NCI-H1105 treated with DMSO at 0.1 percent for 48 hours (cell line): ENCODE measurements around the gene ATG2A.

Experiments used
- DNase-seq: peaks from one replicate; lab custom pipeline; 2025; lab: John Stamatoyannopoulos, UW

Gene ATG2A

GRCh38 chr11:64924910-64925284 lies 7.9 kb upstream of the ATG2A start:
- no peak for DNase-seq

DNA sequence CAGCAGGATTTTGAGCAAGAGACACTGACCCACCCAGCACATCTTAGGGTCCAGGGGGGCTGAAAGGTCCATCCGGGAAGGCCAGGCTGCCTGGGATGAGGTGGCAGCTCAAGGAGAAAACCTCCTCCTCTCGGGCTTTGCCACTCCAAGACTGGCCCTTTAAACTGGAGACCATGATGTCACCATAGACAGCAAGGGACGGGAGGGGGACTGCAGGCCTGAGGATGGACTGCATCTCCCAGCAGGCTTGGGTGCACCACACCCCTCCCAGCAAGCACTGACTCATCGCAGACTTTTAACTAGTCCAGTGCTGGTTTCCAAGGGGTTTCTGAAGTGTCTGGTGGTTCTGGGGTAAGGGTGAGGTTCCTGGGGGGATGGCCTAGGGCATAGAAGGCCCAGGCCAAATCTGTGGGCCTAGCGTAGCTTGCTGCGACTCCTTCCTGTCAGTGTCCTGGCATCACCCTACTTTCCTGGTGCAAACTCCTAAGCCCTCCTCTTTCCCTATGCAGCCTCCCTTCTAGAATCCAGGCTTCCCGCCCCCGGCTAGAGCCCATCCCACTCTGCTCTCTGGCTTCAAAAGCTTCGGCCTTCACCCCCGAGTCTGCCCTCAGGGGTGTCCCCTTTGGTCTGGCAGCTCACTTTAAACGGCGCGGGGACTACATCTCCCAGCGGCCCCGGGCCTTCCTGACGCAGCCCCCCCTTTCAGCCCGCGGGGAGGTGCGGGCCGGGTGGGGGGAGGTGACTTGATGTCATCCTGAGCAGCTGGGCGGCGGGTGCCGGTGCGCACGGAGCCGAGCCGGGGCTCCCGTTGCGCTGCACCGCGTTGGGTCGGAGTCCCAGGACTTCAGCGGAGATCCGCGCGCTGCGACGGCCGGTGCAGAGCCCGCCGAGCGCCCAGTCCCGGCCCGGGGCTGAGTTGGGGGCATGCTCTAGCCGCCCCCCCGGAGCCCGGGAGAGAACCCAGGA lies 7.2 kb upstream of the ATG2A start, which contains the start of gene PPP2R5B:
TSS of gene PPP2R5B (plus strand) at position 746 of the 966 bp plus-strand sequence. CDS start 1,046 bp downstream, outside the sequence.
- peak; percentile 69 for DNase-seq

- no peak for DNase-seq
Measured at GRCh38 chr11:64923151-64923661, 6.2 kb upstream of the ATG2A start.

DNA sequence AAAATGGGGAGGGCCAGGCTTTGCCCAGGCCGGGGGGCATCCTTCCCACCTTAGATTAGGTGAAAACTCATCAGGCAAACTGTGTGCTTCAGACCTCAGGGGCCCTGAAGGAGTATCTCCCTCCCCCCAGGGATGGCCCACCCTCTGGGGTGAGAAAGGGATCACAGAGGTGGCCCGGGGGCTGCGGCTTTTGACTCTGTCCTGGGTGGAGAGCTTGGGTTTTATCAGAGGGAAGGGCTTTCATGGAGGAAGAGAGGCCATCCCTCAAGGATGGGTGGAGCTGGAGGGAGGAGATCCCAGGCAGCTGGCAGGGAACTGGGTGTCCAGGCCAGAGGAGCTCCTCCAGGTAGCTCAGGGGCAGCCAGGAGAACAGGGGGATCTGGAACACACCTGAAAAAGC lies 4.4 kb upstream of the ATG2A start:
- DNase-seq: no peak

DNA sequence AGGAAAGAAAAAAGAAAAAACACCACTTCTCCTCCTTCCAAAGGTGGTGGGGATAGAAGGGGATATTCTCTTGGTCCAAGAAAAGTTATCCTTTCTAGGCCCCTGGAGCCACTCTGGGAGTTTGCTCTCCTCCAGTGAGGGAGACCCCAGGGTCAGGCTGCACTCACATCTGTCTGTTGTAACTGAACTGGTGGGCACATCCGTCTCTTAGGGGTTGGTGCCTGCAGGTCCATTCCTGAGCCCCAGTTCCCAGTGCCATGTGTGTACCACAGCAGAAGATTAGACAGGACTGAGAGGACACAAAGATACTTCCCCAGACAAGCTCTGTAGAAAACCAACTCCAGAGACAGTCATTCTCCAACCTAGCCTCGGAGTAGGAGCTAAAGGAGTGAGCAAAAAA lies 3.1 kb upstream of the ATG2A start:
- DNase-seq: no peak

GRCh38 chr11:64919627-64920026 lies 2.6 kb upstream of the ATG2A start:
- DNase-seq: no peak

- no peak for DNase-seq
Measured at GRCh38 chr11:64918017-64918416, 1.0 kb upstream of the ATG2A start.

DNA sequence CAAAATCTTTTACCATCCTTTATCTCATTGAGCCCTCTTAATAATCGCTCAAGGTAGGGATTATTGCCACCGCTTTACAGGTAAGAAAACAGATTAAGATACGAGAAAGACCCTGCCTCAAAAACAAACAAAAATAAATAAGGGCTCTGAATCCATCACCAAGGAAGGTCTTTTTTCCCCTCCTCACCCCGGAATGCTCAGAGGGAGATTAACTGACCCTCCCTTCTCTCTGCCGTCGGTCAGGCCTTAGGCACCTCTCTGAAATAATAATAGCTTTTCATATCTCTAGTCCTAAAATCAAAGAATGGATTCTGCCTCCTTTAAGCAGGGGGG lies 620 bp upstream of the ATG2A start:
- DNase-seq: no peak

- DNase-seq: no peak
Measured at GRCh38 chr11:64916040-64916774, 802 bp downstream of the ATG2A start.

- DNase-seq: no peak
Measured at GRCh38 chr11:64915376-64915887, 1.6 kb downstream of the ATG2A start.

- no peak for DNase-seq
Measured at GRCh38 chr11:64914123-64914522, 2.9 kb downstream of the ATG2A start.

DNA sequence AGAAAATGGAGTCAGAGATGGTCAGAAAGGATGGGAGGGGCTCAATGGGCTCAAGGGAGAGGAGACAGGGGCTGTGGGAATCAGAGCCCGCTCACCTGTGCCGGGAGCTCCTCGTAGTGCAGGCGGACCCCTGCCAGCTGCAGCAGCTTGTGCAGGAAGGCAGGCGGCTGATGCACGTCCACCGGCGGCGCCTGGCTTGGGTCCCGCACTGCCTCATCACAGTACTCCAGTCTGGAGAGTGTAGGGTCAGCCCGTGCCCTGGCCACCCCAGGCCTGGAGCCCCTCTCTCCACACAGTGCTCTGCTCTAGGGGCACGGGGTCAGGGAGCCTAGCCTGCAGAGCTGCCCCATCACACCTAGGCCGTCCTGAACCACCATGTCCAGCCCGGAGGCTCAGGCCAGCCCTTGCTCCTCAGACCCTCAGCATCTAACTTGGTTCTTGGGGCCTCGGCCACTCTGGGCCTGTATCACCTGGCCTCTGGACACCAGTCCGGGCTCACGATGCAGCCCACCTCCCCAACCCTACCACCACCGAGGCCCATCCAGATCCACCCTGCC lies 3.8 kb downstream of the ATG2A start:
- no peak for DNase-seq

DNA sequence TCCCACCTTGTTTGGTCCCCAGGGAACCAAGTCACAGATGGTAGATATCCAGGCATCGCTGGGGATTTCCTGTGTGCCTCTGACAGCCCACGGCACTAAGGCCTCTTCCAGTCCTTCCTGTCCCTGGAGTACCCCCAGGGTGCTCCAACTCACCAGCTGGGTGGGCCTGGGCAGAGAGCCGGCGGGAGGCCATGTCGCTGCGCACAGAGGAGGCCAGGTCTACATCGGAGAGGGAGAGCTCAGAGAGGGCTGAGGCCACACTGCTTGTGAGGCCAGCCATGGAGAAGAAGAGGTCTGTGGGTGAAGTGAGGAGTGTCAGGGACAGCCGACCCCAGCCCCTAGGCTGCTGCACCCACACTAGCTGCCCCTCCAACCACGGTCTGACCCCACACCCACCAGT lies 5.3 kb downstream of the ATG2A start:
- no peak for DNase-seq

GRCh38 chr11:64911142-64911541 lies 5.9 kb downstream of the ATG2A start:
- no peak for DNase-seq

DNA sequence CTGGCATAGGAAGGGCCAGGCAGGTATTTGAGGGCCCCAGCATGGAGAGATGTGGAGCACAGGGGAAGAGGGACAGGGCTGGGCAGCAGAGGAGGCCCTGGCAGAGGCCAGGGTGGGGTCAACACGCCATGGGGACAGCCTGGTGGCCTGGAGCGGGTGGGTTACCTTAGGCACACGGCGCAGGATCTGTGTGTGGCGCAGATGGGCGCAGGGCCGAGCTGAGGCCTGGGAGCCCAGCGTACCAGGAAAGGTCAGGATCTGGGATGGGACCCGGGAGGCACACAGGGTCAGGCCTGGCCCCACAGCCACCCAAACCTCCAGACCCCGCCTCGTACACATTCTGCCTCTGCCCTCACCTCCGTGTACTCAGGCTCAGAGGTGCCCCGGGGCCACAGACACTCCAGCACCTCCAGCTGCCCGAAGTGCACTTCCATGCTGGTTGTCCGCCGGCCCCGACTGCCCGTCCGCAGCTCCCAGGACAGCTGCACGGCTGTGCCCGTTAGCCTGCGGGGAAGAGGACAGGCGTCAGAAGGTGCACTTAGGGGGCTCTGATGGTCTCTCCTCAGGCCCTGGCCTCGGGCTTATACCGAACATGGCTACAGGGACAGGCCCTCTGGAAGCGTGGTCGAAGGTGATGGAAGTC lies 6.4 kb downstream of the ATG2A start:
- DNase-seq: no peak

GRCh38 chr11:64909653-64910343 lies 7.2 kb downstream of the ATG2A start:
- DNase-seq: no peak

- no peak for DNase-seq
Measured at GRCh38 chr11:64908766-64909165, 8.2 kb downstream of the ATG2A start.

DNA sequence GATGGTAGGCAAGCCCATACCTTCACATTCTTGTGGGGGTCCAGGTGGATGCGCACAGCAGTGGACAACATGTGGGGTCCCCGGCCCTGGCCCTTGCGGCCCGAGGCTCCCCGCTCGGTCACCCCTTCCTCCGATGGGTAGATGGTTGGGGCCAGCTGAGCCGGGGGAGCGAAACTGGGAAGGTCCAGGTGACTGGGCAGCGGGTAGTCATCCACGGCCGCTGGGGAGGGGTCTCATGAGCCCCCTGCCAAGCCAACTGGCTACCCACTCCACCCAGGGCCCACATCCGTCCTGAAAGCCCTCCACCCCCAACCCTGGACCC lies 10.7 kb downstream of the ATG2A start:
- no peak for DNase-seq

DNA sequence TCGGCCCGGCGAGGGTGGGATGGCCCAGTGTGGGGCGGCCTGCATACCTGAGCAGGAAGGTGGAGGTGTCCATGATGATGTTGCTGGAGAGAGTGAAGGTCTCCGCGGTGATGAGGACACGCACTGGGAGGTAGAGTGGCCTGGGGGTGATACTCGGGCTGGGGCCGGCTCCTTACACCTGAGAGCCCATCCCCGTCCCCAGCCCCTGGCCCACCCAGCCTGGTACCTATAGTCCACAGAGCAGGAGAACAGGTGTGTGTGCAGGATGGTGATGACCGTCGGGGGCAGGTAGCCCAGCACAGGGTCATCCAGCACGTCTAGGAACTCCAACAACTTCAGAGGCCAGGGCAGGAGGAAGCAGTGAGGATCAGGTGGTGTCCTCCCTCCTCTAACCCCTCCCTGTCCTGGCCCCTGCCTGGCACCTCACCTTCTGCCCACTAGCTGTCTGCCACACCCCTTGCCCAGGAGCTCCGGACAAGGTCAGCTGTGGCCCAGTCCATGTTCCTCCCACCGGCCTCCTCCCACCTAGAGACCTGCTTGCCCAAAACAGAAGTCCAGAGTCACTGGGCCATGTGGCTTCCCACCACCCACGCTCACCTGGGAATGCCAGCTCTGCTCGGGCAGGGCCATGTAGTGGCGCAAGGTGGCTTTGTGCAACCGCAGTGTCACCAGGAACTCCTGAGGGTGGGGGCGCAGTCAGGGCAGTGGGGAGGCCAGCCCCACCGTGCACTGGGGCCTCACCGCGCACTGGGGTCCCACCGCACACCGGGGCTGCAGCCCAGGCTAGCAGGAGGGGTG lies 11.3 kb downstream of the ATG2A start:
- DNase-seq: no peak

DNA sequence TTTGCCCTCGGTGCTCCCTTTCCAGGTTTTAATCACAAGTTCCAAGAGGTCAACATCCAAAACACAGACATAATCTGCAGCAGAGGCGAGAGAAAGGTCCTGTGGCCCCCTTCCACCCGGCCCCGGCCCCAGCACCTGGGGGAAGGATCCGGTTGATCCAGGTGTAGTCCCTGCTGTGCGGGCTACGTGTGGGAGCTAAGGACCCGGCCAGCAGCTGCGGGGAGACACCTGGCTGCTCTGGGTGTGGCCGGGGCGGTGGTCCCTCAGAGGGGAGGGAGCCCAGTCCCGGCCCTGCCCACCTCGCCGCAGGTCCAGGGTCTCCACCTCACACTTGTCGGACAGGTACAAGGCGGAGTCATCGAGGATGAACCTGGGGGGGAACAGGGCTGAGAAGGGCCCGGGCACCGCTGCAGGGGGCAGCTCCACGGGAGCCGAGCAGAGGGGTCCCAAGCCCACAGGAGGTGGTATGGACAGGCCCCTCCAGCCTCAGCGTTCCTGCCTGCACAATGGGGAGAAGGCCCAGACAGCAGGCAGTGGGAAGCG lies 13.6 kb downstream of the ATG2A start:
- DNase-seq: no peak
